ENCODE data around the gene SCUBE1.

The SCUBE1 gene

DNA sequence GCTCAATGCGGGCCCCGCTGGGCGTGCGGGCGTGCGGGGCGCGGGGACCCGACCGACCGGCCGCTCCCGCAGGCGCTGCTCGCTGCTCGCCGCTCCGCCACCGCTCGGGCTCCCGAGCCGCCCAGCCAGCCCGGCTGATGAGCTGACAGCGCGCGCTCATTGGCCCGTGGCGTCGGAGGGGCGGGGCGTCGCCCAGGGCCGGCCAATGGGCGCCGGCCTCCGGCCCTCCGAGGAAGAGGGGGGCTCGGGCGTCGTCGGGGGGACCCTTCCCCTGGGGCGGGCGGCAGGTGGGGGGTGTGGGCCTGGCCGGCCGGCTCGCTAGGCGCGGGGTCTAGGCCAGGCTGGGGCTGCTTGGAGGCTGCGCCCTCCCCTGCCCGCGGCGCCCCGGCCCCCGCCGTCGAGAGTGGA is at the start of gene SCUBE1:
SCUBE1 (minus strand) TSS at position 111 of the 408 bp plus-strand sequence. CDS start 111 bp downstream, outside the sequence.
- DNase-seq (ENCODE audit: low read depth): peak; percentile 17

DNA sequence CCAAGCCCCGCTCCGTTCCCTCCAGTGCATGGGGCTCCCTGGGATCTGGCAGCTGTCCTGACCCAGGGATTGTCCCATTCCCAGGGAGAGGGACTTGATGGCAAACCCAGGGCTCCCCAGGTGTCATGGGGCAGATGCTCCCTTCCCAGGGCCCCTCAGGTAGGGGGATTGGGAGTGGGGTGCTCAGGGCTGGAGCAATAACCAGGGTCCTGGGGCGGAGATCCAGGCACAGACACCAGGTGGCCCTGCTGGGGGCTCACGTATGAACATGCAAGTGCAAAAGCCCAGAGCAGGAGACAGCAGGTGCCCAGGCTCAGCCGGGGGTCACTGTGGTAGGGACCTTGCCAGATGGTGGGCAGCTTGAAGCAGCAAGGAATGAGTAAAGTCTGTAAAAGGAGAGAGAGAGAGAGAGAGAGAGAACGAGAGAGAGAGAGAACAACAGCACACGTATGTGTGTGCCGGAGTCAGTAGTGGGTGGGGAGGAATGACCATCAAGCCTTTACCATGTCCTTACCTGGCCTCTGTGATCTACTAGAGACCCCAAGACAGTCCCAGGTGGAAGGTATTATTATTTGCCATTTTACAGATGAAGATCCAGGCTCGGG is 49.3 kb upstream of the SCUBE1 start:
- no peak for DNase-seq (ENCODE audit: low read depth)

DNA sequence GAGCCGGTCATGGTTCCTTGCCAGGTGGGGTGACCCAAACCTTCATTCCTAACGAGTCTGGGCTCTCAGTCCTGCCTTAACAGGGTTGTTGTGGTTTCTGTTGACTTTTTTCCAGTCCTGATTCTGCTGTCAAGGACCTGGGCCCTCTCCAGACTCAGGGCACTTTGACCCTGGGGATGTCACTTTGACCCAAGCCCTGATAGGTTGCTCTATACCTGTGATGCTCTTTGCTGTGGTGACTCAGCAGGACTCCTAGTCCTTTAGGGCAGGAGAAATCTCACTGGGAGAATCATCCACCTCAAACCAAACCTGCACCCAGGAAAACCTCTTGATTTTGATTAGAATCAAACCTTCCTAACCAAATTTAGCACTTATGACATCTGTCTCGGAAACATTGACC is 48.1 kb upstream of the SCUBE1 start:
- no peak for DNase-seq (ENCODE audit: low read depth)

DNA sequence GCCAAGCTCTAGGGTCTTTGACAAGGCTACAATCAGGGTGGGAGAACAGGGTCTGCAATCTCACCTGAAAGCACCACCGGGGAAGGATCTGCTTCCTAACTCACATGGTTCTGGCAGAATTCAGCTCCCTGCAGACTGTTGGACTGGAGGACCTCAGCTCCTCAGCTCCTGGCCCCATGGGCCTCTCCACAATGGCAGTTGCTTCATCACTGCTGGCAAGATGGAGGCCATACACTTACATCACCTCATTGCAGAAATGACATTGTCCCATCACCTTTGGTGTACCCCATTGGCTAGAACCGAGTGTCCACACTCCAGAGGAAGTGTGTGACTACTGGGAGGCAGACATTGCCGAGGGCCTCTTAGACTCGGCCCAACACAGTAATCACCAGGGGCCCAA is 47.7 kb upstream of the SCUBE1 start:
- no peak for DNase-seq (ENCODE audit: low read depth)

DNA sequence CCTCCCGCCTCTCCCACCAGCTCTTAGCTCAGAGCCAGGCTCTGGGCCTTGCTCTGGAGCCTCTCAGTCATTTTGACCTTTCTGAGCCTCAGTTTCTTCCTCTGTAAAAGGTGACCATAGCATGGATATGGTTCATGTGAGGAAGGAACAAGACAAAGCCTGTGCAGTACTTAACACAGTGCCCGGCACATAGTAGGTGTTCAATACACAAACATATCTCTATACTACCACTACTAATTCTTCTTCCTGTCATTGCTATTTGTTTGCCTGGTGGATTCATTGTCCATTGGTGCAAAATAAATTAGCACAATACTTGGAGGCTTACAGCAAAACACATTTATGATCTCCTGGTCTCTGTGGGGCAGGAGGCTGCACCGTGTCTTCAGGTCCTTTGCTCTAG is 47.0 kb upstream of the SCUBE1 start:
- DNase-seq (ENCODE audit: low read depth): no peak

DNA sequence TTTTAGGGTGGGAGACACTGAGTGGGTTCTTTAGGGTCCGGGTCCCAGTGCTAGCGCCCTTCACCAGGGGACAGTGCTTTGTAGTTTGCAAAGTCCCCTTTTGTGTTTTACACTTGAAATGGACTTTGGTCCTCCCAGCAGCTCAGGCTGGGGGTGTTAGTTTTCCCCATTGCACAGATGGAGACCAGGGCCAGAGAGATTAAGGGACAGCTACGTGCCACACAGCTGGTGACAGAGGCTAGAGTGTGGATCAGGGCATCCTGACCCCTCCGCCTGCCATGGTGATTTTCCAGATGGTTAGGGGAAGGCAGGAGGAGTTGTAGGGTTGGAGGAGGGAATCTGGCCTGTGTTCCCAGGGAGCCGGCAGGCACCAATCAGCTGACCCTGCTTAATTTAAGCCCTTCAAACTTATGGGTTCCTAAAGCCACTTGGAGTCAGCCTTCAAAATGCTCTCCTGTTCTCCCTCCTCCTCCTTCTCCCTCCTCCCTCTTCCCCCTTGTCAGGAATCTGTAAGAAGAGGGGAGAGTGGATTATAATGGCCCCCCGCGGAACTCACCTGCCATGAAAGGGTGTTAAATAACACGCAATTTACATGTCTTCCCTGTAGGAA is 46.2 kb upstream of the SCUBE1 start:
- DNase-seq (ENCODE audit: low read depth): no peak

DNA sequence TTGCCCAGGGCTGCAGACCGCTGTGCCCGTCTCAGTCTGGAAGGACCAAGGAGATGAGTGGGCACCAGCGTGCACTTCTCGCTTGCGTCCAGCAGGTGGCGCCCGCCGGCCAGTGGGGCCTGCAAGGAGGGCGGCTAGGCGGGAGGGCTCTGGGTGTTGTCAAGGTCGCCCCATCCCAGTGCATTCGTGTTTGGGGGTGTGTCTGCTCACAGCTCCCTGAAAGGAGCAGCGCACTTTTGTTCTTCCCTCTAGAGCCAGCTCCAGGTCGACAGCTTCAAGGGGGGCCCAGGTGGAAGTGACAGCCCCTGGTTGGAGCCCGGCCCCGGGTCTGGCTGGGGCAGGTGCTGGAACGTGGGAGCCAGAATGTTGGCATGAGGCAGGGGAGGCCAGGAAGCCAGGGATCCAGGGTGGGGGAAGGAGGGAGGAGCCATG is 45.3 kb upstream of the SCUBE1 start:
- DNase-seq (ENCODE audit: low read depth): peak; percentile 63

DNA sequence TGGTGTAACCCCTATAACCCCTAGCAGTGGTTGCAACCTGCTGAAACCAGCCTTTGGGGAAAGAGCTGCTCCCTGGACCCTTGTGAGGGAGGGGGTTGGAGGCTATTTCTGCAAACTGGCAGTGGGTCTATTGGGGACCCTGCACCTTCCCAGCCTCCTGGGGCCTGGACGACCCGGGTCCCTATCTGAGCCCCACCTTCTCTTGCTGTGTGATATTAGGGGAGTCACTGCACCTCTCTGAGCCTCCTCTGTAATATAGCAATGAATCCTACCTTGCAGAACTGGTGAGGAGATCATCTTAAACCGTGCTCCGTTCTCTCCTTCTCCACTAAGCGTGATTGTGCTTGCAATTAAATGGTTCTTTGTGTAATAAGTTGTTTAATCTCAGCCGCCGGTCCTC is 44.6 kb upstream of the SCUBE1 start:
- DNase-seq (ENCODE audit: low read depth): no peak

DNA sequence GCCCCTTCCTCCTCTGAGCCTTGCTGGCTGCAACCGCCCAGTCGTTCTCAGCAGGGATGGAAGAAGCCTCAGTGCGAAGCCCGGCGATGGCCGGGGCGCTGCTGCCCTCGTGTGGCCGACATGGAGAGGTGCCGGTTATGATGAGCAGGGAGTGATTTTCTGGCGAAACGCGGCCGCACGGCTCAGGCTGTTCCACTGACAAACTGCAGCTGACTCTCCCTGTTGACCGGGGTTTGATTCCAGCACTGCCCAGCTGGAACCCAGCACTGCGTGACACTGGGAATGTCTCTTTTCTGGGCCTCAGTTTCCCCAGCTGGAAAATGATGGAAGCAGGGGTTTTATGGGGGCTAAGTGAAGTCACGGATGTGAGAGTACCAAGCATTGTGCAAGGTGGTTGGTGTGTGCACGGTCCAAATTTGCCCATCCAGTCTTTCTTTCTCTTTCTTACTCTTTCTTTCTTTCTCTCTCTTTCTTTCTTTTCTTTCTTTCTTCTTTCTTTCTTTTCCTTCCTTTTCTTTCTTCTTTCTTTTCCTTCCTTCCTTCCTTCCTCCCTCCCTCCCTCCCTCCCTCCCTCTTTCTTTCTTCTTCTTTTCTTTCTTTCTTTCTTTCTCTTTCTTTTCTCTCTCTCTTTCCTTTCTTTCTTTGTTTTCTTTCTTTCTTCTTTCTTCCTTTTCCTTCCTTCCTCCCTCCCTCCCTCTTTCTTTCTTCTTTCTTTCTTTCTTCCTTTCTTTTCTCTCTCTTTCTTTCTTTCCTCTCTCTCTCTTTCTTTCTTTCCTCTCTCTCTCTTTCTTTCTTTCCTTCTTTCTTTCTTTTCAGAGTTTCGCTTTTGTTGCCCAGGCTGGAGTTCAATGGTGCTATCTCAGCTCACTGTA is 42.8 kb upstream of the SCUBE1 start:
- peak; percentile 65 for DNase-seq (ENCODE audit: low read depth)

DNA sequence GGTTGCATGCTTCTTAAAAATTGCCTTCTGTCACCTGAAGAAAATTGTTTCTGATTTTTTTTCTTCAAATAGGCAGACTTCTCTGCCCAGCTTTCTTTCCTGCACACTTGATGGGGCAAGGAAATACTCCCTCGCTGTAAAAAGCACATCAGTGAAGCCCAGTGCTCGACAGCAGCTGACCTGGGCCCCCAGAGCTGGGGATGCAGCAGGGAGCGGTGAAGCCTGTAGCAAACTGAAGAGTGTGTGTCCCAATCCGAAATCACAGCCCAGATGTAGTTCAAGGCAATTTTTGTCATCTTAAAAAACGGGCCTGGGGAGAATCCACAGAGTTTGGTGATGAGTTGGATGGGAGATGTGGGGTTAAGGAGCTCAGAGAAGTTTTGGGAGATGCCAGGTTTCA is 41.7 kb upstream of the SCUBE1 start:
- DNase-seq (ENCODE audit: low read depth): no peak

DNA sequence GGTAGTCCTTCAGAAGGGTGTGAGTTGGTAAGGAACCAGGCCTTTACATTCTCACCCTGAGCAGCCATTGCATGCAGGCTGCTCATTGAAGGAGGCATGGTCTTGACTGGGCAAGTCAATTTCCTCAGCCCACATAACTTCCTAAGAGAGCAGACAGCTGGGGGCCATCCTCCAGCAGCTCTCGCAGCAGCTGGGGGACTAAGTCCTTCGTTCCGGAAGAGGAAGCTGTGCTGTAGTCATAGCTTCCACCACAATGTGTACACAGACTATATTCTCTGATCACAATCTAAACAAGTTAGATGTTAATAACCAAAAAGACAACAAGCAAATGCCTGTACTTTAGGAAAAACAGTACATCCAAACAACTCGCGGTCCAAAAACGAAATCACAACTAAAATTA is 38.5 kb upstream of the SCUBE1 start:
- no peak for DNase-seq (ENCODE audit: low read depth)

DNA sequence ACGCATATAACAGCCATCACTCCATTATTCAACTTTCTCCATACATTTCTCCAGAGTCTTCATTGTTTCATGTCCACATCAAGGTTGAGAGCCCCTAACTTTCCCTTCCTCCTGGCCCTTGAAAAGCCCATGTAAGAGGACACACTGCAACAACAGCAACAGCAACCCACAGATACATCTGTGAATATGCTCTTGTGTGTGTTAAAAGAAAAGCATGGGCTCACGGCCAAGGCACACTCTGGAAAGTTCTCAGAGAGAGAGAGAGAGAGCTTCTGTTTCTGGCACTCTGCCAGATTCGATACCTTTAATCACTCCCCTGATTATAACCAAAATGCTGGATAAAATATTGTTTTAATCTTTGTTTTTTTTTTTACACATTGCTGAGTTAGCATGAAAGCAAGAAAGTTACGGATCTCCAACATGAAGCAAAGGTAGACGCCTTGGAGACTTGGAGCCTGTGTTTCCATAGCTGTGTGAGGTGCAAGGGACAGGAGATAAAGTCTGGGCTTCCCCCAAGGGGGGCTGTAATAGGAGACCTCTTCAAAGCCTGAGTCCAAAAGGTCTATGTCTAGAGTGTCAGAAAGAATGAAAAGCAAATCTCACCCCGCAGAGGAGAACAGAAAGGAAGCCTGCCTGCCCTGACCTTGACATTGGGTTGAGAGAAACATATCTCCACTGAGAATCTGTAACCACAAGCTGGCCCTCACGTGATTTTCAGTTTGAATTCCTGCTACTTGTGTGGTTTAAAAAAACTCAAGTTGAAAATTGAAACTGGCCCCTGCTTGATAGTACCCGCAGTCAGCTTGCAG is 34.9 kb upstream of the SCUBE1 start:
- DNase-seq (ENCODE audit: low read depth): no peak

DNA sequence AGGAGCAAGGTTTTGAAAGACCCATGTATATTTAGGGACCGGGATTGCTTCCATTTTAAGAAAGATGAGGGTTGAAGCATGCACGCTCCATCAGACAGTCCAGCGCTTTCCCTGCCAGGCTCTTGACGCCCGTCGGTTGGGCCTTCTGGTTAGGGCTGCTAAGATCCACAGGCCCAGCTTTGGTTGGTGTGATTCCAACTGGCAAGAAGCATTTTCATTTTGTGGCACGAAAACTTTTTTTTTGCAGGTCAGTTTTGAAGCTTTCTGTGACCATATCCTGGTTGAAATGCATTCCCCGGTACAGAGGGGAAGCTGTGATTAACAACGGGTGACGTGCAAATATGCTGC is 34.4 kb upstream of the SCUBE1 start:
- no peak for DNase-seq (ENCODE audit: low read depth)

DNA sequence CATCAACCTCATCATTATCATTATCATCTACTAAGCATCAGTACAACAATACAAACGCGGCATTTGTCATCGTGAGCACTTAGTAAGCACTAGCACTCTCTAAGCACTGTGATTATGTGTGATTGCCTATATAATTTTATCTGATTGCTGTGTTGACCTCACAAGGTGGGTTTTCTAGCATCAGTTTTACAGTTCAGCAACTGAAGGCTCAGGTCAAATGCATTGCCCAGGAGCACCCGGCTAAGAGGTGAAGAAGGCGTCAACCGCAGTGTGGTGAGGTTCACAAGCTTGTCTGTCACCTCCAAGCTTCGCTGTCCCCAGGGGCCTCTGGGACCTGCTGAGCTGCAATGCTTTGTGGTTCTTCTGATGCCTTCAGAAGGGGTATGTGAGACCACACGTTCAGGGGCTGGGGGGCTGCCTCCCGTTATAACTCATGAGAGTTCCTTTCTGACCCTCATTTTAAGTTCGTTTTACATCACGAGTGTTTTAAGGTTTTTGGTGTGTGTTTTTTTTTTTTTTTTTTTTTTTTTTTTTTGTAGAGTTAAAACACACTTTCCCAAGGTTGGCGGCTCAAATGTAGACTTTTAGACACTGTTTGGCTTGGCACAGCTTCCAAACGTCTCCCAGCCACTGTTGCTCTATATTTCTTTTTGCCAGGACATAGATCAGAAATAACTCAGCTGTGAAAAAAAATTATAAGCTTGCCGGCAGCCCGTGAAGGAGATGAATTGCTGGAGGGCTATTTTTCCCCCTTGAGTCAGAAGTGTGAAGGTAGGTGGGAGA is 33.8 kb upstream of the SCUBE1 start:
- DNase-seq (ENCODE audit: low read depth): peak; percentile 10

DNA sequence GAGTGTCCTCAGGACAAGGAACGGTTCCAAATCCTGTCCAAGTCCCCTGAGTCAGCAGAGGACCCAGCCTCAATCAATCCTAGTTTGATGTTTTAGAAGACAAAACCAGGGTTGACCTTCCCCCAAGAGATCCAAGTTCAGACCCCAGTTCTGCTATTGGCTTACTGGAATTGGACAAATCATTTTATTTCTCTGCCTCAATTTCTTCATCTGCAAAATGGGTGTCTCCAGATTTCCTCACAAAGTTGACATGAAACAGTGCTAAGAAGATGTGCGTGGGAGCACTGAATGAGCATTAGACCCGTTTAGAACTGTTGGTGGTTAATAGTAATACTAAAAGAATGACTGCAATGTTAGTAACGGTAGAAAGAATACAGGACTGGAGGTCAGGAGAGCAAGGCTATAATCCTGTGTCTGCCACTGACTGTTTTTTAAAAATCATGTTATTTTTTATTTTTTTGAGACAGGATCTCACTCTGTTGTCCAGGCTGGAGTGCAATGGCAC is 32.8 kb upstream of the SCUBE1 start:
- no peak for DNase-seq (ENCODE audit: low read depth)

DNA sequence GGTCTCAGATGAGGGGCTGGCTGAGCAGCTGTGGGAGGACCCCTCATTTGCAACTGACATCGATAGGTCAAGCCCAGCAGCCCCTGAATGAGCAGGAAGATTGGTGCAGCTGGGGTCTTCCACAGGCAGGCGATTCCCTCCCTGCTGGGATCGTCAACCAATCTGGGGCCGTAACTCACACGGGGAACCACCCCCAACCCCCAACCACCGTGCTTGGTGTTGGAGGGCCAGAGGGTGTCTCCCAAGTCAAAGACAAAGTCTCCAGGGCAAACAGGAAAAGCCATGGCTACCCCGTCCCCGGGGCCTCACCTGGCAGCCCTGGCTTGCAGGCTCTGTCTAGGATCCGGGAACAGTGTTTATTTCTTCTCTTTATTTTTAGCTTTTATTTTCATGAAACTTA is 26.9 kb upstream of the SCUBE1 start:
- DNase-seq (ENCODE audit: low read depth): no peak

DNA sequence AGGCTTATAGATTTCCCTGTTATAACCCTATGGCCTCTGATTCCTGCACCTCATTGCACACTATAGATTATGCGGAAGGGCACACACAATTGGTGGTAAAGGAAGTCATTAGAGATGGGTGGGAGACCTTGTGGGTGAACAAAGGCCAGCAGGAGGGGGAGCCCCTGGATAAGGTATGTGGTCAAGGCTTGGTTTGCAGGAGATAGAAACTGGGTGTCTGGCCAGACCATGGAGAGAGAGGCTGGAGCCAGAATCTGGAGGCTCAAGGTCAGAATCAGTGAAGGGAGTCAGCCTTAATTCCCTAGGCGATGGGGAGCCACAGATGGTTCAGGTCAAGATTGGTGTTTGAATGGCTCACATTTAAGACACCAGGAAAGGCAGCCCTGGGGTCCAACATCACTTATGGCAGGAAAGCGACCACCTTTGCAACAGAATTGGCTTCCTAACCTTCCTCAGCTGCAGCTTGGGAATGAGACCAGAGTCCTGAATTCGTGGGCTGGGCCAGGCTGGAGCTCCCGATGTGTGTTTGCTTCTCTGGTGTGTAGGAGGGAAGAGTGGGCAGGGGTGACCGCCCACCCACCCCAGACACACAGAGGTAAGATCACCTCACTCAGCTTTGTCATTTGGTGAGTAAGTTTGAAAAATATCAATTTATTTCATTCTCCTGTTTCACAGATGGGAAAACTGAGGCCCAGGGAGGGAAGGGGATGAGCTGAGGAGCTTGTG is 22.7 kb upstream of the SCUBE1 start:
- DNase-seq (ENCODE audit: low read depth): no peak

DNA sequence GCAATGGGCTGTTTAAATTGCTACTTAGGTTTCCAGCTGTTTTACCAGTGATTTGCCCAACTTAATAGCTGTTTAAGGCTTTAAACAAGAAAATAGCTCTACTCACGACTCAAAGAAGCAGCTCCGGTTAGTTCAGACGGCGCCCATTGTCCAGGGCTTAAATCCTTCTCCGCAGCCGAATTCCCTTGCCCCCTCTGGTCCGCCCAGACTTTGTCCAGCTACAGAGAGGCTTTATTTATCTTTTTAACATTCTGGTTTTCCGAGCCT is 20.9 kb upstream of the SCUBE1 start:
- no peak for DNase-seq (ENCODE audit: low read depth)

DNA sequence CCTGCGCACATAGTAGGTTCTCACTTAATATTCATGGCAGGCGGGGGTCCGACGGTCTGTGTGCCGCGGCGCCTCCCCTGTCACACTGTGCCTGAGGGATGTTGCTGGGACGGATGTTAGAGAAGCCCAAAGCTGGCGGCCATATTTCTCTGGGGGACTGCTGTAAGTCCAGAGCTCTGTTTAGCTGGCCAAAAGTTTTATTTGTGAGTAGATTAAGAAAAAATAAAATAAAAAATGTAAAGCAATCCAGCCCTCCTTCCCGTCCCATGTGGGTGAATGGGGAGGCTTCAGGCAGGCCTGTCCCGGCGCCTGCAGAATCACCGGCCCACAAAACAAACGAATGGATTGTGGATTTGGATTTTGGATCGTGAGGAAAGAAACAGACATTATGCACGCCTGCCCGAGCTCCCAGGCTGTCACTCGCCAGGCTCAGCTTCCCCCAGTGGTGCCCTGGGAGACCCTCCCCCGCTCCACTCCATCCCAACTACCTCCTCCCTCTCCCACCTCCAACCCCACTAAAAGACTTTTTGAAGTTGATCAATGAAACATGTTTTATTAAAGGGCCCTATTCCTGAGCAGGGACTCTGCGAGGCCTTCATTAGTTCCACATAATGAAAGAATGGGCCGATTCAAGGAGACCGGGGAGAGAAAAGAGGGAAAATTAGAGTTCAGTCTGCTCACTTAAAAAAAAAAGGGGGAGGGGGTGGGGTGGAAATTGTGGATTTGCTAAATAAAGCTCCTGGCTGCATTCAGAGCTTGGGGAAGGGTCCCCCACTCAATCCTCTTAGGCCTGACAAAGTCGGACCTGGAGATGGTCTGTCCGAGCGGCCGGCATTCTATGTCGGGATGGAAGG is 20.4 kb upstream of the SCUBE1 start:
- DNase-seq (ENCODE audit: low read depth): no peak

DNA sequence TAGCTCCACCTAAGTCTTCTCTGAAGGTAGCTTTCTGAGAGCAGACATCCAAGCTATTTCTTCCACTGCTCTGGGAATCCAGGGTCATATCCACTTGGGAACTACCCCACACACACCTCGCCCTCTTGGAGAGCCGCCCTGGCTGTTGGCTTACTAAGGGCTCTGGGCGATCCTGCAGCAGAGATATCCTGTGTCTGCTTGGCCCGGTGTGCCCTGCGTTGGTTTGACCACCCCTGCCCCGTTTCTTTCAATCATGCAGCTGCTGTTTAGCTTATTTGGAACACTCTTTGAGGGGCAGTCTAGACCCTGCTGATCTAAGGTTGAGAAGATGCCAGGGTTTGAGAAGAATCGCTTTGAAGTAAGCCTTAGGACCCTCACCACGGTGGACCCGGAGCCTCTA is 17.4 kb upstream of the SCUBE1 start:
- no peak for DNase-seq (ENCODE audit: low read depth)

All from activated T-cell treated with anti-CD3 and anti-CD28 coated beads for 1 hour (primary cell).